GM19239 (cell line): ENCODE measurements around the gene DGKG.

ENCODE experiments used
- DNase-seq: peaks from one replicate; pipeline ENCODE4 v3.0.0; 2011; ENCODE audit warnings: low spot score; ENCODE audit not compliant: insufficient read length
- FAIRE-seq: peaks from 2 replicates; lab custom pipeline; 2011; peaks lifted over from hg19 to GRCh38; lab: Jason Lieb, UNC

Gene DGKG

GRCh38 chr3:186251948-186252619 lies 110.0 kb downstream of the DGKG start:
- DNase-seq = no peak
- no peak for FAIRE-seq

- FAIRE-seq (no peak), DNase-seq (no peak)
Observed at GRCh38 chr3:186248850-186249249, 113.2 kb downstream of the DGKG start.

- FAIRE-seq = no peak
Observed at GRCh38 chr3:186247821-186248814, 113.9 kb downstream of the DGKG start.

DNA sequence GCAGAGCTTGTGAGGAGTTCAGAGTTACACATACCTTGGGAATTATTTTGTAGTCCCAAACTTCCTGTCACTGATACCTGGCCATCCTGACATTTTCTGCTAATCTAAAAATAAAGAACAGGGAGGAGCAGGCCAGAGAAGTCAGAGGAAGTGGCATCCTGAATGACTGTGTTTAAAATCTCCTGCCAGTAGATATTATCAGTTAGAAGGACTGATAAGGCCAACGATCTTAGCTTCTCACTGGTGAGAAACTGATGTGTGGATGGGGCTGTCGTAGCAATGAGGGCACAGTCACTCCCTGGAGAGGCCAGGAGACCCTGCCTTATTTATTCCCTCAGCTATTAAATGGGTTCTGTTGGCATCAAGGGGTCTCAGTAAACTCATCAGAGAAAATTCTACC lies 115.1 kb downstream of the DGKG start:
- no peak for DNase-seq
- FAIRE-seq = no peak

More at GRCh38 chr3:186247821-186248814, 113.9 kb downstream of the DGKG start:
- DNase-seq = no peak

GRCh38 chr3:186244016-186244415 lies 118.0 kb downstream of the DGKG start:
- DNase-seq = no peak
- FAIRE-seq = no peak

DNA sequence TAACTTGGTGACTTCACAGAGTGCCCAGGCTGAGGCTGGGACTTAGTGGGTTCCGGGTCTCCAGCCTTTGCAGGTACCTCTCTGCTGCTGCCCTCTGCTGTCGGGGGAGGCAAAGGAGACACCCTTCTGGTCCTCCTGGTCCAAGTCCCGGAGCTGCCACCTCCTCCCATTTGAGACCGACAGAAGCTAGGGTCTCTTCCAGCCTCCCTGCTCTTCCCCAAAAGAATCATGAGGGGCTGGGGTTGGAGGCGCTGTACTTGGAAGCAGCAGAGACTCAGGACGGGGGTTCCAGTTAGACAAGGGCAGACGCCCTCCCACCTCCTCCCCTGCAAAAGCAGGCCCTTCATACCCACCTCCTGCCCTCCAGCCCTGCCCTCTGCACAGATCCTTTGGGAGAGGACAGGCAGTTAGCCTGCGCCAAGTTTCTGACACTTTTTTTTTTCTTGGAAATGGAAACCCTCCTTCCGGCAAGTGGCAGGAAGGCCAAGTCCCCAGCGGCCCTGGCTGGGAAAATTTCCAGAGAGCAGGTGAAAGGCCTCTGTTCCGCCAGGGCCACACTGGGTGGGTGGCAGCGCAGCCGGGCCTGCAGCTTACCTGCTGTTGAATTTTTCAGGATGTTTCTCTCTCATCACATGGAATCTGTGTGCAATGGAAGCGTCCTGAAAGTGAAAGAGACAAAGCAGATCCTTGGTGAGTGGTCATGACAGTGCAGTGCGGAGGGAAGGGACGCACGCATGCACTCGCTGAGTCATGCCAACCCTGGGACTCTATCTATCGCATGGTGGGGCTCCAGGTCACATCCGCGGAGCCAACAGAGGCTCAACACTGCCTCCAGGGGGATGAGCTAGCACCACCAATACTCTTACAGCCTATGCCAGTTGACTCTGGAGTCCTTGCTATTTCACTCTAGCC lies 119.9 kb downstream of the DGKG start:
- FAIRE-seq = peak; percentile 91

GRCh38 chr3:186239321-186239720 lies 122.7 kb downstream of the DGKG start:
- no peak for DNase-seq
- no peak for FAIRE-seq

More for the DNA sequence above, 119.9 kb downstream of the DGKG start:
- peak; percentile 54 for DNase-seq

DNA sequence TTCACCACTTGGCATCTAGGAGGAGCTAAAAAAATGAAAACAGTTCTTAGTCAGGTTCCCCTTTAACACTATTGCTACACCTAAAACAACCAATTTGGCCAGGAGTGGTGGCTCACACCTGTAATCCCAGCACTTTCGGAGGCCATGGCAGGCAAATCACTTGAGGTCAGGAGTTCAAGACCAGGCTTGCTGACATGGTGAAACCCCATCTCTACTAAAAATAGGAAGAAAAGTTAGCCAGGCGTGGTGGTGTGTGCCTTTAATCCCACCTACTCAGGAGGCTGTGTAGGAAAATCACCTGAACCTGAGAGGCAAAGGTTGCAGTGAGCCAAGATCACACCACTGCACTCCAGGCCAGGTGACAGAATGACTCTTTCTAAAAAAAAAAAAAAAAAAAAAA lies 124.1 kb downstream of the DGKG start:
- FAIRE-seq = peak; percentile 86
- no peak for DNase-seq

DNA sequence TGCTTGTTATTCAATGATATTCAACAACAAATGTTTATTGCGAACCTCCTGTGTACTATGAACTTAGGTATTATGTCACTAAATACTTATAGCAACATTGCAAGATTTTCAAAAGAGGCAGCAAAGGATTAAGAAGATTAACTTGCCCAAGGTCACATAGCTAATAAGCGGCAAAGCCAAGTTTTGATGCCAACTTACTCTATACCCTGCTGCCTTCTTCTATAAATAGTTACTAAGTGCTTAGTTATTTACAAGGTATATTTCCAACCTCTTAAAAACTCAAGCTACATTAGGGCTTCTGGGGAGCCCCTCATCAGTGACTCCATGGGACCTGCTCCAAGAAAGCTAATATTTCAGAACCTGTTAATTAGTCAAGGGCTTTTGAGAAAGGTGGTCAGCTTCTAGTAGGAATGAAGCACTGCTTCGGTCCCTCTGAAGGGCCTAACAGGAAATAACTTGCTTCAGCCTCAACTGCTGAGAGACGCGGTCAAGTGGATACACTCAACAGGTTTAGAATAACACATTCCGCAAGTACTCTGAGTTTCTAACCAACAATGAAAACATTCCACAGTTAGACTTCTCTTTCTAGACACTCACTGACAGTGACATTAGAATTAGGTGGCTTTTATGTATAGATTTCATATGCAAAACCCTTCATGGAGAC lies 125.5 kb downstream of the DGKG start:
- DNase-seq = no peak
- FAIRE-seq = no peak

GRCh38 chr3:186235554-186235953 lies 126.5 kb downstream of the DGKG start:
- FAIRE-seq = peak; percentile 88
- DNase-seq = peak; percentile 36

DNA sequence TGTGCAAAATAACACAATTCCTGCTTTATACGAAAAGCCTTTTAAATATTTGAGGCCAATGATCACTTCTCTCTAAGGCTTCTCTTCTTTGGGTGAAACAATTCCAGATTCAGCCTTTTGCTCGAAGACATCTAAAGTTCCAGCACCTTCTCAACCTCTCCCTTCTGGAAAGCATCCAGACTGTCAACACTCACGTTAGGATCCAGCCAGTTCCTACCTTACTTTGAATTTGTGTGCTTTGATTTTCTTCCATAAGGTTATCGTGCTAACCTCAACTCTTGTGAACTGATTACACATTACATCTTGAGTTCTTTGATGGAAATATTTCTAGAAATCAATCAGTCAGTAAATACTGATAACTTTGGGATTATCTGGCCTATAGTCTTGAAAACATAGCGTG lies 127.9 kb downstream of the DGKG start:
- DNase-seq = no peak
- peak; percentile 14 for FAIRE-seq

GRCh38 chr3:186226482-186226881 lies 135.6 kb downstream of the DGKG start:
- DNase-seq (no peak), FAIRE-seq (no peak)

DNA sequence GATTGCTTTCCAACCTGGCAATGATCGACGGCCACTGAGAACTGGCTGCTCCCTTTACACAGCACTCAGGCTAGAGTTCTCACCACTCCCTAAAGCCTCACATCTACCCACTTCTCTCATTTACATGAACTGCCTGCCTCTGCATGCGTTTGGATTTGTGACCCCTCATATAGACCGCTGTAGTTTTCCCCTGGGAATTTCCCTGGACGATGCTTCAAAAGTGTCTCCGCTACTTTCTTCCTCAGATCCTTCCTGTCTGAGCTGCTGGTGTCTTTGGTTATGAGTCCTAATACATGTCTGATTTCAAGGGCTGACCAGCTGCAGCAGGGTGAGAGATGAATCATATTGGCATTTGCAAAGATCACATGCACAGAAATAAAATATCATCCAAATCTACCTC lies 136.4 kb downstream of the DGKG start:
- peak; percentile 64 for FAIRE-seq
- DNase-seq = no peak

DNA sequence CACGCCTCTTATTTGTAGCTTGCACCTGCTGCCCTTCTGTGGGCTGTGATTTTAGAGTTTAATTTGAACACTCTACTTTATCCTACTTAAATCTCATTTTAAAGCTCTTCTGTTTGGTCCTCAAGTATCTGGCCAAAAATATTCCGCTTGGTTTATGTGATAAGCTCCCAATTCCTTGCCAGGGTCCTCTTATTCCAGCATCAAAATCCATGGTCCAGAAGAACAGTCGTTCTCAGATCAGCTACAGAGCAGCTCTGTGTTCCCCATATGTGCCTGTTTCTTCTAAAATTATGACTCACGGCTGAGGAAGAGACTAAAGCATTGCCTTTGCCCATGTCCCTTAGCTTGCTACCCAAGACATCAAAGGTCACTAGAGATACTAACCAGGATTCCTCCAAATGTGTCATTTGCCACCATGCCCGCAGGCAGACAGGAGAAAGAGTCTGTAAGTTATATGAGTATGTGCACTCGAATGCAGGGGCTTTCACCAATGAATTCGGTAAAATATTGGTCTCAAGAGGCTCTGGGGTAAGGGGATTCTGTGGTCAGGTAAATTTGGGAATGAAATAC lies 137.9 kb downstream of the DGKG start:
- FAIRE-seq (no peak), DNase-seq (no peak)

GRCh38 chr3:186223476-186223875 lies 138.6 kb downstream of the DGKG start:
- DNase-seq (no peak), FAIRE-seq (no peak)

- DNase-seq (no peak), FAIRE-seq (no peak)
Observed at GRCh38 chr3:186221760-186222378, 140.2 kb downstream of the DGKG start.

DNA sequence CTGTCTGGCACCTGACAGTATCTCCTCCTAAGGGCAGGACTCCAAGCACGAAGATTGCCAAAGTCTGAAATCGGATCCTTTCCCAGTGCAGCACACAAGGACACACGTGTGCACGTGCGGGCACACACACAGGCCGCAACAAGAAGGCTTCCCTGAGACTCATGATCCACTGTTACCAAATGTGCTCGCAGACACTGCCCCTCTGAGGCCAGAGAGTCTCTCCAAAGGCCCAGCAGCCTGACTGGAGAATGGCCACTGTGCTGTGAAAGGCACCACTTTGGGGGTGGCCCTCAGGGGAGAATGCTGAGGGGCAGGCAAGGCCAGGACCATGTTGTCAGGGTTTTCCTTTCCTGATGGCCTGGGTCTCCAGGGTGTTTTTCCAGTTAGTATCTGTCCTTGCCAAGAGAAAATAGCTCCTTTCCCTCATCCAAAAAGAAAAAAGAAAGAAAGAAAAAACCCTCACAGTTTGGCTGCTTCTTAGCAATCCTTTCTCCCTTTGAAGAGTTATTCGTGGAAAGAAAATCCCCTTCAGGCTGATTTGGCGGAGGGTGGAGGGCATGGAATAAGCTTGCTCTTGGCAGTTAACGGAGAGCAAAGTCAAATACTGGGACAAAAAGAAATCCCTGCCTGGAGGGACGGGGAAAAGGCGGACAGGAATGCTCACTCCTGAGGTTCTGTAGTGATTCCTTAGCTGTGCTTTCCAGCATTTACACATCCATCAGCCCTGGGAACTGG lies 141.0 kb downstream of the DGKG start:
- DNase-seq (no peak), FAIRE-seq (no peak)

GRCh38 chr3:186220365-186220764 lies 141.7 kb downstream of the DGKG start:
- DNase-seq (no peak), FAIRE-seq (no peak)
